HCT116 (cell line): ENCODE data around the gene KIAA1755. TPM values are rescaled to one million over a fixed set of nuclear protein-coding genes. Genes with fewer than 3 reads are reported as not detected.

Experiments used
- ATAC-seq: fragments of 200-7000 bp; cut with Tn5 transposase; 2 replicates; pipeline ENCODE4 v1.9.1; 2020; ENCODE audit warnings: mild to moderate bottlenecking, moderate library complexity
- BruUV-seq: library from RNA; stranded (reverse); fragments of 400-500 nt; replicated peaks from 2 replicates; lab custom pipeline; 2021; lab: Mats Ljungman, UMichigan
- CTCF ChIA-PET: fragments of 300-600 bp; sonication (Branson Sonifier 250); formaldehyde crosslinking; loops from one replicate; lab custom pipeline; 2021; ENCODE audit warnings: antibody characterized with exemption; lab: Charles Lee
- POLR2A ChIA-PET: fragments of 300-600, 350-600 bp; sonication (Branson Sonifier 250); formaldehyde crosslinking; loops from one replicate; lab custom pipeline; 2021; ENCODE audit warnings: antibody characterized with exemption; lab: Charles Lee
- RAD21 ChIA-PET, 2 experiments: fragments of 300-600 bp; sonication (Branson Sonifier 250); formaldehyde crosslinking; loops; one replicate each; lab custom pipeline; 2023; ENCODE audit warnings: low total read pairs in 2 of 2; ENCODE audit not compliant: uncharacterized antibody in 2 of 2, unreplicated experiment in 2 of 2, low non-redundant PET in 1 of 2; lab: Charles Lee
- DNase-seq: peaks from one replicate; pipeline ENCODE4 v3.0.0-alpha.2; 2010; ENCODE audit warnings: low read depth, low spot score
- H2AFZ ChIP-seq: fragments of 200-600 bp; shearing (Covaris generic), sonication (generic); 2 replicates; pipeline ENCODE4 v1.6.1; 2017; ENCODE audit warnings: low read depth, mixed run types, mixed read lengths, antibody characterized with exemption, low read length; ENCODE audit not compliant: poor library complexity, severe bottlenecking
- H3K27ac ChIP-seq: 2 replicates; pipeline ENCODE4 v1.5.1; 2012; ENCODE audit warnings: low read depth, low read length
- H3K27me3 ChIP-seq: fragments of 200-600 bp; sonication (generic); 2 replicates; pipeline ENCODE4 v1.6.1; 2016; ENCODE audit warnings: mixed run types, low read length, mixed read lengths; ENCODE audit not compliant: insufficient read depth
- H3K36me3 ChIP-seq, 2 experiments: fragments of 200-500 bp in 1 of 2; fragments of 200-600 bp in 1 of 2; sonication (Bioruptor generic) in 1 of 2; sonication (generic) in 1 of 2; 2 replicates each; pipeline versions ENCODE4 v1.5.1 to v1.6.1; 2014 to 2016; ENCODE audit warnings: low read length in 2 of 2, inconsistent platforms in 1 of 2, mixed read lengths in 1 of 2, mixed run types in 1 of 2; ENCODE audit not compliant: insufficient read depth in 2 of 2, control insufficient read depth in 1 of 2
- H3K4me1 ChIP-seq, 2 experiments: fragments of 200-600 bp in 1 of 2; sonication (generic) in 1 of 2; 2 replicates each; pipeline versions ENCODE4 v1.5.1 to v1.6.1; 2012 to 2017; ENCODE audit warnings: low read length in 2 of 2, inconsistent platforms in 1 of 2, mild to moderate bottlenecking in 1 of 2, mixed read lengths in 1 of 2, mixed run types in 1 of 2, moderate library complexity in 1 of 2; ENCODE audit not compliant: insufficient read depth in 2 of 2, control insufficient read depth in 1 of 2
- H3K4me2 ChIP-seq: fragments of 200-600 bp; sonication (generic); 2 replicates; pipeline ENCODE4 v1.6.1; 2017; ENCODE audit warnings: mixed run types, low read length, mixed read lengths
- H3K4me3 ChIP-seq, 2 experiments: fragments of 200-600 bp in 1 of 2; sonication (generic) in 1 of 2; replicated peaks in 1 of 2; 2 replicates each; pipeline ENCODE4 v1.5.1; 2011 to 2016; ENCODE audit warnings: low read length in 2 of 2, control low read depth in 1 of 2, low read depth in 1 of 2, mild to moderate bottlenecking in 1 of 2, mixed read lengths in 1 of 2, mixed run types in 1 of 2
- H3K79me2 ChIP-seq: fragments of 200-600 bp; sonication (generic); 2 replicates; pipeline ENCODE4 v1.6.1; 2017; ENCODE audit warnings: mild to moderate bottlenecking, mixed run types, low read length, moderate library complexity, mixed read lengths; ENCODE audit not compliant: insufficient read depth
- H3K9ac ChIP-seq: fragments of 200-600 bp; sonication (generic); 2 replicates; pipeline ENCODE4 v1.6.1; 2016; ENCODE audit warnings: low read length, mixed read lengths
- H3K9me2 ChIP-seq: fragments of 200-600 bp; sonication (generic), shearing (Covaris generic); 2 replicates; pipeline ENCODE4 v1.6.1; 2017; ENCODE audit warnings: mixed run types, mild to moderate bottlenecking, moderate library complexity; ENCODE audit not compliant: insufficient read depth
- H3K9me3 ChIP-seq, 2 experiments: fragments of 200-500 bp in 1 of 2; fragments of 200-600 bp in 1 of 2; sonication (Bioruptor generic) in 1 of 2; sonication (generic) in 1 of 2; 2 replicates each; pipeline ENCODE4 v1.6.1; 2014 to 2017; ENCODE audit warnings: low read length in 2 of 2, mixed read lengths in 2 of 2, inconsistent platforms in 1 of 2, low read depth in 1 of 2, mild to moderate bottlenecking in 1 of 2, mixed run types in 1 of 2, moderate library complexity in 1 of 2; ENCODE audit not compliant: control insufficient read depth in 1 of 2, insufficient read depth in 1 of 2
- H4K20me1 ChIP-seq: fragments of 200-600 bp; sonication (generic), shearing (Covaris generic); 2 replicates; pipeline ENCODE4 v1.6.1; 2017; ENCODE audit warnings: mixed run types, mild to moderate bottlenecking, moderate library complexity; ENCODE audit not compliant: insufficient read depth
- EGR1 ChIP-seq: IDR thresholded peaks from 2 replicates; pipeline ENCODE4 v1.6.1; 2012; ENCODE audit warnings: low read depth
- EZH2phosphoT487 ChIP-seq: fragments of 200-600 bp; IDR thresholded peaks from 2 replicates; pipeline ENCODE4 v1.6.1; 2018; ENCODE audit warnings: antibody characterized with exemption, borderline replicate concordance
- JUND ChIP-seq: IDR thresholded peaks from 2 replicates; pipeline ENCODE4 v1.6.1; 2012
- RAD21 ChIP-seq: IDR thresholded peaks from 2 replicates; pipeline ENCODE4 v1.6.1; 2012; ENCODE audit warnings: low read depth, mild to moderate bottlenecking
- ZNF274 ChIP-seq: fragments of 200-500 bp; sonication (Bioruptor generic); IDR thresholded peaks from 2 replicates; pipeline ENCODE4 v1.6.1; 2014; ENCODE audit warnings: mild to moderate bottlenecking, low read depth, low read length, inconsistent platforms
- intact Hi-C: fragments of 100-400 bp; cut with micrococcal nuclease; formaldehyde crosslinking; loops from 2 replicates; pipeline ENCODE4 v1.10.0; 2022
- total RNA-seq: library from RNA; stranded (reverse); gene quantifications from one replicate; pipeline ENCODE4 v1.2.1, GENCODE V29; 2021; ENCODE audit not compliant: unreplicated experiment
- TF ChIP-seq, protein P1 (sequence below), 3 experiments: fragments of 200-600 bp in 1 of 3; sonication (generic) in 1 of 3; IDR thresholded peaks in 2 of 3; conservative IDR thresholded peaks in 1 of 3; 2 replicates each; pipeline ENCODE4 v1.5.1; 2012 to 2017; ENCODE audit warnings: low read depth in 2 of 3, low read length in 2 of 3, antibody characterized with exemption in 1 of 3, borderline replicate concordance in 1 of 3, control low read depth in 1 of 3, mild to moderate bottlenecking in 1 of 3, mixed read lengths in 1 of 3, mixed run types in 1 of 3, moderate library complexity in 1 of 3; ENCODE audit not compliant: insufficient read depth in 1 of 3

KIAA1755 gene
- total RNA-seq, 1 experiment from 2014 or later: not detected

DNA sequence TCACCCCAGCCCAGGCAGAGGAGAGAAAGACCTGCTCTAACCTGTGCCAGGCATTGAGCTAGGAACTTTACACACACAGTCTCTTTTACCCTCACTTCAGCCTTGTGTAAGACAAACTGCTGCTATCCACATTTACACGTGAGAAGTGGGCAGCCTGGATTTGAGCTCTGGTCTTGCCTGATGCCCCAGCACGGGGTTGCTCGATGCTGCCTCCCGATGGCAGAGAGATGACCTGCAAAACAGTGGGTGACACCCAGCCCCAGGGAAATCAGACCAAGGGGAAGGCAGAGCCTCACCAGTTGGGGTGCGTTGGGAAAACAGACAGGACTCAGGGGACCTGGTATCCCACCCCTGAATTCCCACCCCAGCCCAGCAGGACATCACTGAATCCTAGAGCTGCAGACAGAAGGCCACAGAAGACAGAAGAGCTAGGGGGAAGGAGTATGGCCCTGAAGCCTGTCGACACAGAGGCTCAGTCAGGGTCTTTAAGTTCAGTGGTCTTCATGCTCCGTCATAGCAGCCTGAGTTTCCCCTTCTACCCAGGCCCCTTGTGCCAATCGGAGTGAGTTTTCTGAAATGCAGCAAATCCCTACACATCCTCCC lies 44.4 kb upstream of the KIAA1755 start:
- RAD21 ChIA-PET: interaction anchor here in 1 of 2 experiments (0.5 kb wide), 1 partner anchor 129 kb away, joined by 4 read pairs; no protein-coding TSS in a partner anchor
- no TSS peak for BruUV-seq
- no peak for TF ChIP-seq EGR1
- peak; percentile 59 for TF ChIP-seq RAD21
- TF ChIP-seq ZNF274: no peak
- TF ChIP-seq, protein P1, sequence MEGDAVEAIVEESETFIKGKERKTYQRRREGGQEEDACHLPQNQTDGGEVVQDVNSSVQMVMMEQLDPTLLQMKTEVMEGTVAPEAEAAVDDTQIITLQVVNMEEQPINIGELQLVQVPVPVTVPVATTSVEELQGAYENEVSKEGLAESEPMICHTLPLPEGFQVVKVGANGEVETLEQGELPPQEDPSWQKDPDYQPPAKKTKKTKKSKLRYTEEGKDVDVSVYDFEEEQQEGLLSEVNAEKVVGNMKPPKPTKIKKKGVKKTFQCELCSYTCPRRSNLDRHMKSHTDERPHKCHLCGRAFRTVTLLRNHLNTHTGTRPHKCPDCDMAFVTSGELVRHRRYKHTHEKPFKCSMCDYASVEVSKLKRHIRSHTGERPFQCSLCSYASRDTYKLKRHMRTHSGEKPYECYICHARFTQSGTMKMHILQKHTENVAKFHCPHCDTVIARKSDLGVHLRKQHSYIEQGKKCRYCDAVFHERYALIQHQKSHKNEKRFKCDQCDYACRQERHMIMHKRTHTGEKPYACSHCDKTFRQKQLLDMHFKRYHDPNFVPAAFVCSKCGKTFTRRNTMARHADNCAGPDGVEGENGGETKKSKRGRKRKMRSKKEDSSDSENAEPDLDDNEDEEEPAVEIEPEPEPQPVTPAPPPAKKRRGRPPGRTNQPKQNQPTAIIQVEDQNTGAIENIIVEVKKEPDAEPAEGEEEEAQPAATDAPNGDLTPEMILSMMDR (IDR thresholded peaks at IDR 0.05 in 2 of 3, conservative IDR thresholded peaks at IDR 0.05 in 1 of 3; ENCODE audit: borderline replicate concordance in 1 of 3, insufficient read depth in 1 of 3, low read depth in 2 of 3, low read length in 2 of 3): peak; percentile 37 to 82 (median 75); a peak in 5 of 6 replicates
- no peak for TF ChIP-seq JUND
- no peak for TF ChIP-seq EZH2phosphoT487
- TF ChIP-seq, all 23 proteins: peak for 2
- H2AFZ ChIP-seq: peak overlapping the region; percentile 47
- no peaks in the 10 kb centered on the region for H3K79me2 ChIP-seq
- intact Hi-C loops: loop anchor here (5.0 kb wide), 1 partner anchor 248 kb away; no protein-coding TSS in a partner anchor
- H3K9me2 ChIP-seq: no peaks in the 10 kb centered on the region
- H3K4me3 ChIP-seq: no peak overlapping the region
- no peak overlapping the region for H3K4me2 ChIP-seq
- H3K4me1 ChIP-seq: peaks cover 5 to 6% of the 10 kb centered on the region in 2 experiments; a peak in 2 of 4 replicates
- H3K9me3 ChIP-seq: peaks cover 0 to 5% of the 10 kb centered on the region in 2 experiments; a peak in 1 of 4 replicates
- H3K36me3 ChIP-seq: no peaks in the 10 kb centered on the region
- POLR2A ChIA-PET: no interaction called here
- H3K27me3 ChIP-seq: no peaks in the 10 kb centered on the region
- peak; percentile 94 for ATAC-seq
- CTCF ChIA-PET: interaction anchor here (0.6 to 1.8 kb wide), 12 partner anchors 17 to 743 kb away, joined by 3 to 9 read pairs (median 4); no protein-coding TSS in a partner anchor
- DNase-seq: peak; percentile 4
- no peak overlapping the region for H3K27ac ChIP-seq
- H4K20me1 ChIP-seq: no peaks in the 10 kb centered on the region
- no peak overlapping the region for H3K9ac ChIP-seq
